Neural progenitor cell (in vitro differentiated cells): ENCODE results near the gene MGST3.

ENCODE experiments used
- EZH2 ChIP-seq: fragments of 200-600 bp; sonication (generic); IDR thresholded peaks from 2 replicates; pipeline ENCODE4 v1.6.1; 2017; ENCODE audit warnings: antibody characterized with exemption, mild to moderate bottlenecking, moderate library complexity
- EZH2phosphoT487 ChIP-seq: fragments of 200-600 bp; sonication (generic); IDR thresholded peaks from 2 replicates; pipeline ENCODE4 v1.6.1; 2017; ENCODE audit warnings: antibody characterized with exemption
- TF ChIP-seq, protein P1 (sequence below): fragments of 200-600 bp; sonication (generic); IDR thresholded peaks from 2 replicates; pipeline ENCODE4 v1.5.1; 2017; ENCODE audit warnings: antibody characterized with exemption, mild to moderate bottlenecking

DNA sequence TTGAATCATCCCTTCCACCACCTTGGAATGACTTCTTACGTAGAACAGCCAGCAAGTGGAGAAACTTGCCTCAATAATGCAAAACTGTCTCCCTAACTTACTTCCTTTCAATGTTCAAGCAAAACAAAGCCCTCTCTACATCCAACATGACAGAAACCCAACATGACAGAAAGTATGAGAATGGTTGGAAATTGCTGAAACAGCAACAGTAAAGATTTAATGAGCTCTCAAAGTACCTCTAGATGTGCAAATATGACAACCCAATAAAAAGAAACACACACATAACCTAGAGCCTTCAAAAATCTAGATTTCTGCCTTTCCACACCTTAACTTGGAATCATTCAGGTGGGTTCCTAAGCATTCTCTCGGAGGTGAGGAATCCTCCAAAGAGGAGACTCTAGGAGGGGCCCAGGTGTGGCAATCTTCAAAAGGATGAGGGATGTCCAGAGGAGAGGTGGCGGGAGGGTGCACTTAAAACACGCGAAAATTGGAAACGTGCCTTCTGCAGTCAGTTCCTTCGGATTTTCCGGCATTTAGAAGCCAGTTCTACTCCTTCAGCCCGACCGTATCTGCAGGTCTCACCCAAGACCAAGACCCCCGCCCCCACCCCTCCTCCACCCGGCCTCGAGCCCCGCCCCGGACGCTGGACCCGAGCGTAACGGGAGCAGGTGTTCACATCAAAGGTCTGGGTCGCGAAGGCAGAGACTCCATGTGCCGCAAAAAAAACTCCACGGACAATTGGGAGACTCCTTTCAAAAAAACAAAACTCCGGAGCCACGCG lies 996 bp upstream of the MGST3 start:
- TF ChIP-seq, protein P1, sequence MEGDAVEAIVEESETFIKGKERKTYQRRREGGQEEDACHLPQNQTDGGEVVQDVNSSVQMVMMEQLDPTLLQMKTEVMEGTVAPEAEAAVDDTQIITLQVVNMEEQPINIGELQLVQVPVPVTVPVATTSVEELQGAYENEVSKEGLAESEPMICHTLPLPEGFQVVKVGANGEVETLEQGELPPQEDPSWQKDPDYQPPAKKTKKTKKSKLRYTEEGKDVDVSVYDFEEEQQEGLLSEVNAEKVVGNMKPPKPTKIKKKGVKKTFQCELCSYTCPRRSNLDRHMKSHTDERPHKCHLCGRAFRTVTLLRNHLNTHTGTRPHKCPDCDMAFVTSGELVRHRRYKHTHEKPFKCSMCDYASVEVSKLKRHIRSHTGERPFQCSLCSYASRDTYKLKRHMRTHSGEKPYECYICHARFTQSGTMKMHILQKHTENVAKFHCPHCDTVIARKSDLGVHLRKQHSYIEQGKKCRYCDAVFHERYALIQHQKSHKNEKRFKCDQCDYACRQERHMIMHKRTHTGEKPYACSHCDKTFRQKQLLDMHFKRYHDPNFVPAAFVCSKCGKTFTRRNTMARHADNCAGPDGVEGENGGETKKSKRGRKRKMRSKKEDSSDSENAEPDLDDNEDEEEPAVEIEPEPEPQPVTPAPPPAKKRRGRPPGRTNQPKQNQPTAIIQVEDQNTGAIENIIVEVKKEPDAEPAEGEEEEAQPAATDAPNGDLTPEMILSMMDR: no peak
- TF ChIP-seq EZH2 (no peak), EZH2phosphoT487 (no peak)
